H1 (cell line): ENCODE results near the gene WDR6. TPM values are rescaled to one million over a fixed set of nuclear protein-coding genes. Genes with fewer than 3 reads are reported as not detected.

Source experiments
- CTCF ChIA-PET: fragments of 300-600 bp; sonication (Branson Sonifier 250); formaldehyde crosslinking; loops from one replicate; lab custom pipeline; 2021; ENCODE audit not compliant: partially characterized antibody; lab: Charles Lee
- POLR2A ChIA-PET: fragments of 300-600 bp; sonication (Branson Sonifier 250); formaldehyde crosslinking; loops from one replicate; lab custom pipeline; 2021; ENCODE audit warnings: inconsistent platforms; ENCODE audit not compliant: partially characterized antibody; lab: Charles Lee
- DNase-seq, 2 experiments: peaks; one replicate each; pipeline versions ENCODE4 v3.0.0 to v3.0.0-alpha.2; 2010 to 2022; ENCODE audit warnings: low spot score in 2 of 2, low read depth in 1 of 2, mixed read lengths in 1 of 2
- FAIRE-seq: peaks from 2 replicates; lab custom pipeline; 2011; peaks lifted over from hg19 to GRCh38; lab: Jason Lieb, UNC
- H2AFZ ChIP-seq: 2 replicates; pipeline ENCODE4 v1.8.1; 2012; ENCODE audit warnings: low read length, inconsistent platforms
- H2AK5ac ChIP-seq: 2 replicates; pipeline ENCODE4 v1.6.1; 2013; ENCODE audit warnings: low read depth, low read length
- H2BK120ac ChIP-seq: replicated peaks from 2 replicates; pipeline ENCODE3; 2013; ENCODE audit warnings: low read depth, low read length, inconsistent platforms
- H2BK12ac ChIP-seq: 2 replicates; pipeline ENCODE4 v1.6.1; 2013; ENCODE audit warnings: low read depth, low read length
- H2BK15ac ChIP-seq: 2 replicates; pipeline ENCODE4 v1.6.1; 2013; ENCODE audit warnings: low read length
- H2BK20ac ChIP-seq: 2 replicates; pipeline ENCODE4 v1.6.1; 2013; ENCODE audit warnings: low read length
- H2BK5ac ChIP-seq: 2 replicates; pipeline ENCODE4 v1.6.1; 2013; ENCODE audit warnings: low read depth, low read length
- H3K14ac ChIP-seq: 2 replicates; pipeline ENCODE4 v1.6.1; 2013; ENCODE audit warnings: inconsistent platforms; ENCODE audit not compliant: insufficient read length
- H3K18ac ChIP-seq: 2 replicates; pipeline ENCODE4 v1.6.1; 2013; ENCODE audit warnings: low read length; ENCODE audit errors: extremely low read depth
- H3K23ac ChIP-seq: 2 replicates; pipeline ENCODE4 v1.6.1; 2013; ENCODE audit warnings: inconsistent platforms; ENCODE audit not compliant: insufficient read length
- H3K23me2 ChIP-seq: 2 replicates; pipeline ENCODE4 v1.6.1; 2013; ENCODE audit warnings: low read depth, low read length
- H3K27ac ChIP-seq: 2 replicates; pipeline ENCODE4 v1.6.1; 2011; ENCODE audit warnings: low read depth, low read length, inconsistent platforms
- H3K27me3 ChIP-seq, 4 experiments: replicated peaks in 1 of 4; 1 replicate in 1 of 4; 2 replicates in 3 of 4; pipeline versions ENCODE4 v1.6.1 to v1.8.1; 2011 to 2013; ENCODE audit warnings: low read length in 3 of 4, mild to moderate bottlenecking in 3 of 4, inconsistent platforms in 2 of 4, mixed read lengths in 2 of 4, moderate library complexity in 1 of 4; ENCODE audit not compliant: control insufficient read depth in 3 of 4, insufficient read depth in 3 of 4; ENCODE audit errors: extremely low read depth in 1 of 4
- H3K36me3 ChIP-seq, 4 experiments: 2 replicates each; pipeline versions ENCODE4 v1.6.1 to v1.8.1; 2011 to 2013; ENCODE audit warnings: mild to moderate bottlenecking in 4 of 4, low read length in 3 of 4, moderate library complexity in 2 of 4, control low read depth in 1 of 4, inconsistent platforms in 1 of 4; ENCODE audit not compliant: insufficient read depth in 4 of 4, control insufficient read depth in 2 of 4
- H3K4ac ChIP-seq: replicated peaks from 2 replicates; pipeline ENCODE3; 2013; ENCODE audit warnings: low read length, low read depth, mixed read lengths, inconsistent platforms; ENCODE audit not compliant: insufficient read length
- H3K4me1 ChIP-seq, 4 experiments: replicated peaks in 1 of 4; 1 replicate in 1 of 4; 2 replicates in 3 of 4; pipeline versions ENCODE4 v1.6.1 to v1.8.1; 2011 to 2013; ENCODE audit warnings: low read length in 3 of 4, inconsistent platforms in 2 of 4, mixed read lengths in 1 of 4; ENCODE audit not compliant: insufficient read depth in 4 of 4, control insufficient read depth in 3 of 4
- H3K4me2 ChIP-seq, 2 experiments: 2 replicates each; pipeline versions ENCODE4 v1.6.1 to v1.8.1; 2011 to 2013; ENCODE audit warnings: low read depth in 2 of 2, low read length in 2 of 2, control low read depth in 1 of 2, inconsistent platforms in 1 of 2, mild to moderate bottlenecking in 1 of 2; ENCODE audit not compliant: insufficient read depth in 1 of 2
- H3K4me3 ChIP-seq, 4 experiments: fragments of 200-600, 300-600 bp in 1 of 4; sonication (generic), shearing (Covaris generic), sonication (Bioruptor Twin) in 1 of 4; 2 replicates each; pipeline versions ENCODE4 v1.5.1 to v1.8.1; 2011 to 2016; ENCODE audit warnings: low read length in 4 of 4, low read depth in 3 of 4, control low read depth in 2 of 4, inconsistent platforms in 2 of 4, mild to moderate bottlenecking in 2 of 4, mixed read lengths in 1 of 4, moderate library complexity in 1 of 4; ENCODE audit not compliant: insufficient read depth in 2 of 4; ENCODE audit errors: extremely low read depth in 1 of 4
- H3K56ac ChIP-seq: replicated peaks from 2 replicates; pipeline ENCODE3; 2013; ENCODE audit warnings: low read depth, mild to moderate bottlenecking, mixed read lengths, low read length, inconsistent platforms; ENCODE audit not compliant: insufficient read length
- H3K79me1 ChIP-seq: 2 replicates; pipeline ENCODE4 v1.6.1; 2013; ENCODE audit warnings: low read depth, low read length, control low read depth
- H3K79me2 ChIP-seq, 2 experiments: 2 replicates each; pipeline versions ENCODE4 v1.6.1 to v1.8.1; 2012 to 2013; ENCODE audit warnings: low read length in 2 of 2, mild to moderate bottlenecking in 2 of 2, inconsistent platforms in 1 of 2; ENCODE audit not compliant: insufficient read depth in 2 of 2, control insufficient read depth in 1 of 2
- H3K9ac ChIP-seq, 4 experiments: replicated peaks in 1 of 4; 1 replicate in 1 of 4; 2 replicates in 3 of 4; pipeline versions ENCODE4 v1.6.1 to v1.8.1; 2011 to 2013; ENCODE audit warnings: low read depth in 3 of 4, low read length in 3 of 4, control low read depth in 2 of 4, mild to moderate bottlenecking in 2 of 4, moderate library complexity in 2 of 4, inconsistent platforms in 1 of 4; ENCODE audit errors: extremely low read depth in 1 of 4
- H3K9me3 ChIP-seq, 2 experiments: 2 replicates each; pipeline versions ENCODE4 v1.6.1 to v1.8.1; 2012 to 2013; ENCODE audit warnings: mild to moderate bottlenecking in 2 of 2, moderate library complexity in 2 of 2, control low read depth in 1 of 2, inconsistent platforms in 1 of 2, low read depth in 1 of 2, low read length in 1 of 2, mixed read lengths in 1 of 2; ENCODE audit not compliant: insufficient read depth in 2 of 2
- H4K20me1 ChIP-seq, 2 experiments: replicated peaks in 1 of 2; 2 replicates each; pipeline versions ENCODE3 to v1.8.1; 2011 to 2013; ENCODE audit warnings: inconsistent platforms in 2 of 2, low read length in 2 of 2, mild to moderate bottlenecking in 1 of 2; ENCODE audit not compliant: insufficient read depth in 2 of 2, control insufficient read depth in 1 of 2
- H4K5ac ChIP-seq: 2 replicates; pipeline ENCODE4 v1.6.1; 2013; ENCODE audit warnings: low read length, low read depth, mixed read lengths, inconsistent platforms; ENCODE audit not compliant: insufficient read length
- H4K8ac ChIP-seq: 2 replicates; pipeline ENCODE4 v1.8.0; 2013; ENCODE audit warnings: mild to moderate bottlenecking, moderate library complexity, low read length, inconsistent platforms; ENCODE audit not compliant: insufficient read depth; ENCODE audit errors: extremely low read depth
- H4K91ac ChIP-seq: replicated peaks from 2 replicates; pipeline ENCODE3; 2013; ENCODE audit warnings: low read length, mixed read lengths, inconsistent platforms; ENCODE audit not compliant: insufficient read length
- BRCA1 ChIP-seq: IDR thresholded peaks from 2 replicates; pipeline ENCODE4 v1.6.1; 2012; ENCODE audit warnings: low read depth, low read length, improper control_type of control experiment
- CEBPB ChIP-seq: IDR thresholded peaks from 2 replicates; pipeline ENCODE4 v1.6.1; 2012; ENCODE audit warnings: low read depth, low read length
- CREB1 ChIP-seq: IDR thresholded peaks from 2 replicates; pipeline ENCODE4 v1.6.1; 2012; ENCODE audit warnings: inconsistent platforms
- EZH2 ChIP-seq: fragments of 200-600 bp; sonication (generic); IDR thresholded peaks from 2 replicates; pipeline ENCODE4 v1.7.1; 2012; ENCODE audit warnings: low read depth, mild to moderate bottlenecking, moderate library complexity, low read length, inconsistent platforms; ENCODE audit not compliant: severe bottlenecking
- FOSL1 ChIP-seq: IDR thresholded peaks from 2 replicates; pipeline ENCODE4 v1.6.1; 2011; ENCODE audit warnings: mild to moderate bottlenecking, low read depth, low read length, moderate library complexity; ENCODE audit not compliant: insufficient read depth
- HDAC6 ChIP-seq: IDR thresholded peaks from one replicate; pipeline ENCODE4 v1.7.1; 2012; ENCODE audit warnings: low read depth, mild to moderate bottlenecking, inconsistent platforms, low read length, moderate library complexity
- POLR2A ChIP-seq, 2 experiments: IDR thresholded peaks; 1 replicate in 1 of 2; 2 replicates in 1 of 2; pipeline ENCODE4 v1.6.1; 2011; ENCODE audit warnings: low read depth in 2 of 2, low read length in 2 of 2, mild to moderate bottlenecking in 2 of 2; ENCODE audit errors: control extremely low read depth in 1 of 2
- RAD21 ChIP-seq, 2 experiments: IDR thresholded peaks in 1 of 2; conservative IDR thresholded peaks in 1 of 2; 2 replicates each; pipeline ENCODE4 v1.6.1; 2011; ENCODE audit warnings: low read depth in 2 of 2, low read length in 2 of 2, improper control_type of control experiment in 1 of 2, inconsistent platforms in 1 of 2, mild to moderate bottlenecking in 1 of 2, moderate library complexity in 1 of 2
- SIN3A ChIP-seq, 2 experiments: IDR thresholded peaks in 1 of 2; conservative IDR thresholded peaks in 1 of 2; 2 replicates each; pipeline ENCODE4 v1.6.1; 2011 to 2012; ENCODE audit warnings: low read length in 2 of 2, improper control_type of control experiment in 1 of 2, low read depth in 1 of 2, mild to moderate bottlenecking in 1 of 2
- TAF7 ChIP-seq: optimal IDR thresholded peaks from 2 replicates; pipeline ENCODE3; 2011; ENCODE audit warnings: low read depth, mild to moderate bottlenecking, inconsistent platforms, low read length, moderate library complexity, borderline replicate concordance
- TBP ChIP-seq: IDR thresholded peaks from 2 replicates; pipeline ENCODE4 v1.6.1; 2011; ENCODE audit warnings: low read depth, low read length, improper control_type of control experiment
- WGBS, 2 experiments: shearing (Covaris generic) in 1 of 2; methylation state at CpG; one replicate each; pipeline versions ENCODE4 v1.1.6 to v1.1.7; 2013 to 2015; ENCODE audit warnings: low lambda C conversion rate in 2 of 2, mixed read lengths in 2 of 2, inconsistent platforms in 1 of 2, low coverage in 1 of 2, missing lambda C conversion rate in 1 of 2; ENCODE audit not compliant: insufficient replicate concordance in 2 of 2, insufficient coverage in 1 of 2, insufficient read length in 1 of 2; ENCODE audit errors: extremely low coverage in 1 of 2, missing lambda C conversion rate in 1 of 2; 5-methylcytosine and 5-hydroxymethylcytosine counted together
- polyA plus RNA-seq, 7 experiments: library from polyadenylated mRNA; depleted of rRNA in 3 of 7; stranded (reverse) in 5 of 7; unstranded in 2 of 7; fragments of >200 nt in 5 of 7; fragments of 200-250 nt in 2 of 7; gene quantifications; 1 replicate in 5 of 7; 2 replicates in 1 of 7; 4 replicates in 1 of 7; pipeline versions ENCODE4 v1.2.1 to v1.2.3, GENCODE V29; 2011 to 2013; ENCODE audit warnings: missing spikeins in 2 of 7, mixed read lengths in 2 of 7
- total RNA-seq: library from RNA; stranded (reverse); fragmentation: NEBNext Ultra II Directional; extraction: Animal tissue kit (Norgen Biotek cat#: 25700); gene quantifications from 2 replicates; pipeline ENCODE4 v1.2.1, GENCODE V29; 2021
- TF ChIP-seq, protein P1 (sequence below): IDR thresholded peaks from 2 replicates; pipeline ENCODE4 v1.6.1; 2012; ENCODE audit warnings: low read length, inconsistent platforms

Gene WDR6
- total and polyA plus RNA-seq, 2 of the 8 experiments (the other 6 are each of a cell fraction or from before 2014, with no cell fraction given), result 180 to 257 TPM

DNA sequence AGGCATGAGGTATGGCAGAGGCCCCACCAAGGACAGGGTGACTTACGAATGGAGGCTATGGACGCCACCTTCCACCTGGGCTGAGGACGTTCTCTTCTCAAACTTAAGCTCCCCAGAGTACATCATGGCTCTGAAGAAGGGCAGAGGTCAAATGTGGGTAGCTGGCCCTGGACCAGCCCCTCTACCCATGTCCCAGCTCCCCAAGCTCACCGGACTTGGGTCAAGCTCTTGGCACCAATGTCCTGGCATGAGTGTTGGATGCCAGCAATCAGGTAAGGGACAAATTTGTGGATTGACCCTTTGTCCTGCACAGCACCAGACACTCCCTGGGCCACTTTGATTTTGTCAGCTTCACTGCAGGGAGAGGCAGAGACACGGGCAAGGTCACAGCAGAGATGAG lies 17.3 kb downstream of the WDR6 start:
- Histone ChIP-seq H2AFZ (no peak overlapping the region), H3K9ac (no peak overlapping the region), H3K4ac (no peak overlapping the region), H3K36me3 (peaks cover 32 to 50% (median 43%) of the 10 kb centered on the region in 4 experiments), H3K79me1 (peaks cover 10% of the 10 kb centered on the region), H4K5ac (no peak overlapping the region), H3K4me3 (no peak overlapping the region), H4K91ac (no peak overlapping the region), H4K8ac (0 out of 2 replicates have a peak overlapping the region, but pooled peaks have one; percentile 11), H2BK20ac (no peak overlapping the region), H3K27me3 (no peaks in the 10 kb centered on the region; a peak in 1 of 7 replicates), H2BK5ac (no peak overlapping the region), H2BK15ac (no peak overlapping the region), H3K18ac (no peak overlapping the region), H2BK120ac (no peak overlapping the region), H2BK12ac (no peak overlapping the region), H3K14ac (no peak overlapping the region), H3K56ac (no peak overlapping the region), H3K27ac (no peak overlapping the region; the same call in 1 of the 2 replicates), H3K79me2 (peaks cover 4 to 31% of the 10 kb centered on the region in 2 experiments; a peak in 3 of 4 replicates), H3K23me2 (peaks cover 29% of the 10 kb centered on the region), H3K4me2 (no peak overlapping the region), H3K23ac (no peak overlapping the region), H3K9me3 (no peaks in the 10 kb centered on the region), H4K20me1 (peaks cover 8 to 18% of the 10 kb centered on the region in 2 experiments), H2AK5ac (no peak overlapping the region), H3K4me1 (peaks cover 0 to 24% (median 14%) of the 10 kb centered on the region in 4 experiments; a peak in 6 of 7 replicates)
- ChIA-PET POLR2A (interaction anchor here (0.6 to 33.9 kb wide), 8 partner anchors 8 to 1075 kb away, joined by 3 to 1518 read pairs (median 54); partner anchors contain the start of genes DALRD3, P4HTM, QARS1 and QRICH1), CTCF (interaction anchor here (0.9 to 24.3 kb wide), 4 partner anchors 12 to 70 kb away, joined by 3 to 467 read pairs (median 28); partner anchors contain the start of genes P4HTM, QRICH1 and WDR6)
- DNase-seq (no peak), FAIRE-seq (no peak)
- WGBS, 2 experiments, result 91% methylated on average over 5 of the region's 5 CpGs; no CpG with 5 or more reads in 1 of the 2 experiments
- no peak for TF ChIP-seq HDAC6
- TF ChIP-seq TBP, result no peak
- no peak for TF ChIP-seq EZH2
- TF ChIP-seq, protein P1, sequence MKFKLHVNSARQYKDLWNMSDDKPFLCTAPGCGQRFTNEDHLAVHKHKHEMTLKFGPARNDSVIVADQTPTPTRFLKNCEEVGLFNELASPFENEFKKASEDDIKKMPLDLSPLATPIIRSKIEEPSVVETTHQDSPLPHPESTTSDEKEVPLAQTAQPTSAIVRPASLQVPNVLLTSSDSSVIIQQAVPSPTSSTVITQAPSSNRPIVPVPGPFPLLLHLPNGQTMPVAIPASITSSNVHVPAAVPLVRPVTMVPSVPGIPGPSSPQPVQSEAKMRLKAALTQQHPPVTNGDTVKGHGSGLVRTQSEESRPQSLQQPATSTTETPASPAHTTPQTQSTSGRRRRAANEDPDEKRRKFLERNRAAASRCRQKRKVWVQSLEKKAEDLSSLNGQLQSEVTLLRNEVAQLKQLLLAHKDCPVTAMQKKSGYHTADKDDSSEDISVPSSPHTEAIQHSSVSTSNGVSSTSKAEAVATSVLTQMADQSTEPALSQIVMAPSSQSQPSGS, result no peak
- no peak for TF ChIP-seq TAF7
- no peak for TF ChIP-seq SIN3A (conservative IDR thresholded peaks at IDR 0.05 in 1 of 2, IDR thresholded peaks at IDR 0.05 in 1 of 2; ENCODE audit: low read depth in 1 of 2, low read length in 2 of 2)
- TF ChIP-seq CREB1, result no peak
- no peak for TF ChIP-seq CEBPB
- no peak for TF ChIP-seq FOSL1
- peak in 1 of 2 experiments; percentile 10; a peak in 1 of 3 replicates for TF ChIP-seq POLR2A (IDR thresholded peaks at IDR 0.05; ENCODE audit: control extremely low read depth in 1 of 2, low read depth in 2 of 2, low read length in 2 of 2)
- TF ChIP-seq RAD21 (IDR thresholded peaks at IDR 0.05 in 1 of 2, conservative IDR thresholded peaks at IDR 0.05 in 1 of 2; ENCODE audit: low read depth in 2 of 2, low read length in 2 of 2), result no peak
- TF ChIP-seq BRCA1, result no peak
